ENCODE data around the gene ZFYVE16. TPM values are rescaled to one million over a fixed set of nuclear protein-coding genes. Genes with fewer than 3 reads are reported as not detected.

ZFYVE16 gene
- total and polyA plus RNA-seq, 2 of the 13 experiments (the other 11 are each of a cell fraction or from before 2014, with no cell fraction given): 9.3 to 33.3 TPM

GRCh38 chr5:80407735-80408483, at the start of gene ZFYVE16 (continued):
- no peak for TF ChIP-seq PBX3 (CRISPR knock-in tag; IDR thresholded peaks at IDR 0.05; ENCODE audit: borderline replicate concordance)
- 0 out of 2 replicates have a peak, but pooled peaks have one; percentile 10 for TF ChIP-seq ZNF792 (CRISPR knock-in tag; IDR thresholded peaks at IDR 0.05)
- TF ChIP-seq MIER3 (CRISPR knock-in tag; IDR thresholded peaks at IDR 0.05; ENCODE audit: borderline replicate concordance): 0 out of 2 replicates have a peak, but pooled peaks have one; percentile 6
- TF ChIP-seq ZNF235 (CRISPR knock-in tag; IDR thresholded peaks at IDR 0.05; ENCODE audit: borderline replicate concordance): no peak
- no peak for TF ChIP-seq SAFB2 (CRISPR knock-in tag; IDR thresholded peaks at IDR 0.05; ENCODE audit: borderline replicate concordance, low read depth)
- TF ChIP-seq EEA1 (CRISPR knock-in tag; IDR thresholded peaks at IDR 0.05; ENCODE audit: borderline replicate concordance): no peak
- TF ChIP-seq TERF1 (CRISPR knock-in tag; IDR thresholded peaks at IDR 0.05): no peak
- no peak for TF ChIP-seq TBX3 (IDR thresholded peaks at IDR 0.05; ENCODE audit: borderline replicate concordance)
- 0 out of 2 replicates have a peak, but pooled peaks have one; percentile 22 for TF ChIP-seq NCOA1 (CRISPR knock-in tag; IDR thresholded peaks at IDR 0.05)
- TF ChIP-seq THAP8 (CRISPR knock-in tag; IDR thresholded peaks at IDR 0.05; ENCODE audit: borderline replicate concordance): no peak
- no peak for TF ChIP-seq SMARCE1 (IDR thresholded peaks at IDR 0.05; ENCODE audit: borderline replicate concordance)
- TF ChIP-seq CREBL2 (CRISPR knock-in tag; IDR thresholded peaks at IDR 0.05; ENCODE audit: borderline replicate concordance): no peak
- TF ChIP-seq YEATS4 (CRISPR knock-in tag; IDR thresholded peaks at IDR 0.05; ENCODE audit: borderline replicate concordance): peak; percentile 56; the same call in 1 of the 2 replicates
- TF ChIP-seq HNRNPL (IDR thresholded peaks at IDR 0.05; ENCODE audit: low read depth, low read length): no peak
- TF ChIP-seq MAZ (IDR thresholded peaks at IDR 0.05; ENCODE audit: borderline replicate concordance, low read depth, low read length): peak; percentile 79; the same call in 1 of the 2 replicates
- TF ChIP-seq MAZ (CRISPR knock-in tag; IDR thresholded peaks at IDR 0.05; ENCODE audit: low read depth): peak; percentile 88
- TF ChIP-seq ZNF644 (CRISPR knock-in tag; IDR thresholded peaks at IDR 0.05; ENCODE audit: low read depth): no peak
- 0 out of 2 replicates have a peak, but pooled peaks have one; percentile 51 for TF ChIP-seq FIP1L1 (IDR thresholded peaks at IDR 0.05; ENCODE audit: borderline replicate concordance, insufficient read depth, low read depth, low read length)
- no peak for TF ChIP-seq PAX8 (CRISPR knock-in tag; IDR thresholded peaks at IDR 0.05; ENCODE audit: borderline replicate concordance)
- TF ChIP-seq NFATC3 (CRISPR knock-in tag; IDR thresholded peaks at IDR 0.05): 0 out of 2 replicates have a peak, but pooled peaks have one; percentile 51
- TF ChIP-seq ZNF782 (CRISPR knock-in tag; IDR thresholded peaks at IDR 0.05; ENCODE audit: borderline replicate concordance): peak; percentile 93
- peak; percentile 90; the same call in 1 of the 2 replicates for TF ChIP-seq WIZ (CRISPR knock-in tag; IDR thresholded peaks at IDR 0.05)
- TF ChIP-seq ZNF709 (CRISPR knock-in tag; IDR thresholded peaks at IDR 0.05): peak; percentile 82
- TF ChIP-seq TCF7 (IDR thresholded peaks at IDR 0.05; ENCODE audit: low read depth): no peak
- TF ChIP-seq ZNF121 (CRISPR knock-in tag; IDR thresholded peaks at IDR 0.05): no peak
- peak; percentile 3; the same call in 1 of the 2 replicates for TF ChIP-seq ZBTB38 (CRISPR knock-in tag; IDR thresholded peaks at IDR 0.05)
